Gastroesophageal sphincter (tissue), 4 donors: ENCODE results near the gene NSMF. TPM values are rescaled to one million over a fixed set of nuclear protein-coding genes. Genes with fewer than 3 reads are reported as not detected.

Experiments
- ATAC-seq: fragments of 150-250 bp; one replicate; pipeline ENCODE4 v1.9.1; 2016; ENCODE audit warnings: mild to moderate bottlenecking, moderate library complexity
- H3K27ac ChIP-seq, 4 donors: fragments of 200-600 bp; sonication (generic) in 3 of 4; 1 replicate in 3 of 4; 2 replicates in 1 of 4; pipeline ENCODE4 v1.5.1; 2016 to 2019
- H3K27me3 ChIP-seq: fragments of 200-600 bp; sonication (generic); one replicate; pipeline ENCODE4 v1.5.1; 2019
- H3K36me3 ChIP-seq, 2 donors: fragments of 200-600 bp; sonication (generic); one replicate each; pipeline ENCODE4 v1.5.1; 2019; ENCODE audit warnings: control low read depth in 1 of 2
- H3K4me1 ChIP-seq, 3 donors: fragments of 200-600 bp; sonication (generic); 1 replicate in 2 of 3; 2 replicates in 1 of 3; pipeline ENCODE4 v1.5.1; 2016 to 2019; ENCODE audit warnings: control low read depth in 2 of 3
- H3K4me3 ChIP-seq, 2 donors: fragments of 200-600 bp; sonication (generic); one replicate each; pipeline ENCODE4 v1.5.1; 2019; ENCODE audit warnings: mild to moderate bottlenecking in 1 of 2, moderate library complexity in 1 of 2
- H3K9me3 ChIP-seq, 3 donors: fragments of 200-600 bp; sonication (generic); one replicate each; pipeline ENCODE4 v1.5.1; 2017 to 2019; ENCODE audit warnings: control low read depth in 2 of 3
- EP300 ChIP-seq: sonication (generic); formaldehyde crosslinking; IDR thresholded peaks from one replicate; pipeline ENCODE4 v1.6.1; 2017; ENCODE audit warnings: antibody characterized with exemption, mild to moderate bottlenecking
- POLR2A ChIP-seq, 2 donors: fragments of 450-650 bp; IDR thresholded peaks; one replicate each; pipeline ENCODE4 v1.6.1; 2017; ENCODE audit warnings: antibody characterized with exemption in 2 of 2, mild to moderate bottlenecking in 2 of 2, moderate library complexity in 1 of 2
- POLR2AphosphoS5 ChIP-seq: sonication (generic); formaldehyde crosslinking; IDR thresholded peaks from one replicate; pipeline ENCODE4 v1.6.1; 2017; ENCODE audit warnings: antibody characterized with exemption
- WGBS, 2 donors: methylation state at CpG; one replicate each; pipeline ENCODE4 v1.1.5; 2018; ENCODE audit warnings: low coverage in 1 of 2; 5-methylcytosine and 5-hydroxymethylcytosine counted together
- total RNA-seq, 4 donors: library from RNA; depleted of rRNA; stranded (reverse); fragments of >200 nt; gene quantifications; one replicate each; pipeline ENCODE4 v1.1.0, GENCODE V29; 2016
- TF ChIP-seq, protein P1 (sequence below), 4 experiments: fragments of 200-600 bp in 2 of 4; fragments of 450-650 bp in 2 of 4; sonication (generic) in 1 of 4; IDR thresholded peaks; one replicate each; pipeline ENCODE4 v1.5.1; 2017 to 2019; ENCODE audit warnings: antibody characterized with exemption in 4 of 4, mild to moderate bottlenecking in 2 of 4, moderate library complexity in 2 of 4

Gene NSMF
- total RNA-seq, 4 donors from 2014 or later, result 38.1 to 63.5 (median 49.1) TPM

DNA sequence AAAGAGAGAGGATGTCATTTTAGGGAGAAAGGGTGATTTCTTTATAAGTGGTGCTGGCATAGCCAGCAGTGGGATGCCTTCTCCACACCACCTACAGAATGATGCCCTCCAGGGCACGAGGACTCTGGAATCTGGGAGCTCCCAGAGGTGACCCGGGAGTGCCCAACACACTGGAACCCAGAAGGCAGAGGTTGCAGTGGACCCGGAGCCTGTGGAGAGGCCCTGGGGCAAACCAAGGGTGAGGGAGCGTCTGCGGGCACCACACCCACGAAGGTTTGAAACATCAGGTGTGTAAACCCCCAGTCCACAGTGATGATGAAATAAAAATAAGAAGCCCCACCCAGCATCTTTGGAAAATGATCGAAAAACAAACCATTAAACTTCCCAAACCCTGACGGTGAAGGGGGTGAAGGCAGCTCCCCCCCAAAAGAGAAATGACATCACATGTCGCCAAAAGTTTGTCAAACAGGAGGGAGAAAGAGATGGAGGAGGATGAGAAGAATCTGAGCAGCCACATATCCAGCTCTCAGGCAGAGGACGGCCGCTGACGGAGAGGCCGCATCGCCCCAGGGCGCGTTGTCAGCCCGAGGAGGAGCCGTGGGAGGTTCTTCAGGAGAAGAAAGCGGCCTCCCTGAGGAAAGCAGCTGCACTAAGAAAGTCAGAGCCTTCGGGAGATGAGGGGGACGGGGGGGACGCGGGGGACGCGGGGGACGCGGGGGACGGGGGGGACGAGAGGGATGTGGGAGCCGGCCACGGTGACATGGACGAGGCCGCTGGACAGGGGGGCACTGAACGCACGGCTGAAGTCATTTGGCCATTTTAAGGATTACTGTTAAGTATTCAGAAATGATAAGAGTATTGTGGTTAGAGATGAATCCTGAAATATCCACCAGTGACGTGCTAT, 43.1 kb upstream of the NSMF start:
- Histone ChIP-seq H3K4me3 (no peak overlapping the region), H3K27ac (no peak overlapping the region), H3K27me3 (no peaks in the 10 kb centered on the region), H3K9me3 (no peaks in the 10 kb centered on the region), H3K4me1 (no peaks in the 10 kb centered on the region), H3K36me3 (peaks cover 0 to 47% of the 10 kb centered on the region in 2 donors)
- ATAC-seq, result no peak
- TF ChIP-seq EP300 (no peak), POLR2AphosphoS5 (no peak), POLR2A (IDR thresholded peaks at IDR 0.05) (no peak)
- TF ChIP-seq, protein P1, sequence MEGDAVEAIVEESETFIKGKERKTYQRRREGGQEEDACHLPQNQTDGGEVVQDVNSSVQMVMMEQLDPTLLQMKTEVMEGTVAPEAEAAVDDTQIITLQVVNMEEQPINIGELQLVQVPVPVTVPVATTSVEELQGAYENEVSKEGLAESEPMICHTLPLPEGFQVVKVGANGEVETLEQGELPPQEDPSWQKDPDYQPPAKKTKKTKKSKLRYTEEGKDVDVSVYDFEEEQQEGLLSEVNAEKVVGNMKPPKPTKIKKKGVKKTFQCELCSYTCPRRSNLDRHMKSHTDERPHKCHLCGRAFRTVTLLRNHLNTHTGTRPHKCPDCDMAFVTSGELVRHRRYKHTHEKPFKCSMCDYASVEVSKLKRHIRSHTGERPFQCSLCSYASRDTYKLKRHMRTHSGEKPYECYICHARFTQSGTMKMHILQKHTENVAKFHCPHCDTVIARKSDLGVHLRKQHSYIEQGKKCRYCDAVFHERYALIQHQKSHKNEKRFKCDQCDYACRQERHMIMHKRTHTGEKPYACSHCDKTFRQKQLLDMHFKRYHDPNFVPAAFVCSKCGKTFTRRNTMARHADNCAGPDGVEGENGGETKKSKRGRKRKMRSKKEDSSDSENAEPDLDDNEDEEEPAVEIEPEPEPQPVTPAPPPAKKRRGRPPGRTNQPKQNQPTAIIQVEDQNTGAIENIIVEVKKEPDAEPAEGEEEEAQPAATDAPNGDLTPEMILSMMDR (IDR thresholded peaks at IDR 0.05), result no peak
- WGBS, 2 donors, result 70 to 85% methylated on average over 2 to 16 of the region's 36 CpGs

DNA sequence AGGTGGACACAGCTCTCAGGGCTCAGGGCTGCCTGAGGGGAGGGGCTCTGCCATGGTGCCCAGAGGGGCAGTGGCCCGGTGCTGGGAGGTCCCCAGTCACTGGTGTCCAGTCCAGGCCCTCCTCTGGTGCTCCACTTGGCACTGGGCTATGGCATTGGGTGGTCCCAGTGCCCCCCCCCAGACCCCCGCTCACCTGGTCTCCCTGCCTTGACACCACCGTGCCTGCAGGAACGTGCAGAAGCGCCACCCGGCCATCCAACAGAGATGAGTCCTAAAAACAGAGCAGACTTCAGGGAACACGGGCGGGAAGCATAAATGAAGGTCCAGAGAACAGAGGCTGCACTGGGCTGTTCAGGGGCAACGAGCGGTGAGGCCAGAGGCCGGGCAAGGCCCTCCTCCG, 42.3 kb upstream of the NSMF start:
- Histone ChIP-seq H3K9me3 (no peaks in the 10 kb centered on the region), H3K27ac (no peak overlapping the region), H3K36me3 (peaks cover 0 to 54% of the 10 kb centered on the region in 2 donors), H3K27me3 (no peaks in the 10 kb centered on the region), H3K4me1 (no peaks in the 10 kb centered on the region), H3K4me3 (no peak overlapping the region)
- ATAC-seq, result no peak
- no peak for TF ChIP-seq POLR2A (IDR thresholded peaks at IDR 0.05)
- TF ChIP-seq, protein P1 (IDR thresholded peaks at IDR 0.05), result no peak
- no peak for TF ChIP-seq POLR2AphosphoS5
- TF ChIP-seq EP300, result no peak
- WGBS, 2 donors, result 100% methylated on average over 2 of the region's 12 CpGs; no CpG with 5 or more reads in 1 of the 2 donors

DNA sequence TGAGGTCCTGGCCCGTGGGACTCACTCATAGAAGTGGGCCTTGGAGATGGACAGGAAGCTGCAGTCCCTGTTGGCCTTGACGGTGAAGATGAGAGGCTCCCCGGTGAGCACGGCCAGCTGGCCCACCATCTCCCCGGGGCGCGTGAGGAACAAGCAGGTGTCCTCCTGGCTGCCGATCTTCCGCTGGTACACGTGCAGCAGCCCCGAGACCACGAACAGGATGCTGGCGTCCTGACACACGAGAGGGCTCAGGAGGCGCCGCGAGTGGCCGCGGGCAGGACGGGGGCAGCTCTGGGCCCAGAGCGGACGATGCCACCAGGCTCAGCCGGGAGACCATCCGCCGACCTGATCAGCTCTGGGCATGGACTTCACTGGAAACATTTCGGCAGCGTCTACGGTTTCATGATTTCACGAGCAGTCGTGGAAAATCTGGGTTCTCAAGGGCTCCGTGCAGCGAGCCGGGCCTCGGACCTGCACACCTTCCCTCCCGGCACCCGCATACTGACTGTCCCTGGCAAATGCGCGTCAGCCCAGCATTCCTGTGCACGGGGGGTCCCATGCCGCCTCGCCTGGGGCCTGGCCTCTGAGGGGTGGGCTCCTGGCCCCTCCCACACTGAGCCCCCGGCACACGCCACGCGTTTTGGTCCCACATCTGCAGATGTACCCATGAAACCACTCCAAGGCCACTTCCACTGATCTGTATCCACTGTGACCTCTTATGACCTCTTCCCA, 41.7 kb upstream of the NSMF start:
- Histone ChIP-seq H3K4me3 (no peak overlapping the region), H3K9me3 (no peaks in the 10 kb centered on the region), H3K27ac (no peak overlapping the region), H3K4me1 (no peaks in the 10 kb centered on the region), H3K36me3 (peaks cover 0 to 54% of the 10 kb centered on the region in 2 donors), H3K27me3 (no peaks in the 10 kb centered on the region)
- no peak for TF ChIP-seq POLR2A (IDR thresholded peaks at IDR 0.05)
- TF ChIP-seq, protein P1 (IDR thresholded peaks at IDR 0.05), result no peak
- no peak for TF ChIP-seq POLR2AphosphoS5
- TF ChIP-seq EP300, result no peak
- 94% methylated on average over 13 of the region's 45 CpGs; no CpG with 5 or more reads in 1 of the 2 donors for WGBS, 2 donors
- no peak for ATAC-seq

DNA sequence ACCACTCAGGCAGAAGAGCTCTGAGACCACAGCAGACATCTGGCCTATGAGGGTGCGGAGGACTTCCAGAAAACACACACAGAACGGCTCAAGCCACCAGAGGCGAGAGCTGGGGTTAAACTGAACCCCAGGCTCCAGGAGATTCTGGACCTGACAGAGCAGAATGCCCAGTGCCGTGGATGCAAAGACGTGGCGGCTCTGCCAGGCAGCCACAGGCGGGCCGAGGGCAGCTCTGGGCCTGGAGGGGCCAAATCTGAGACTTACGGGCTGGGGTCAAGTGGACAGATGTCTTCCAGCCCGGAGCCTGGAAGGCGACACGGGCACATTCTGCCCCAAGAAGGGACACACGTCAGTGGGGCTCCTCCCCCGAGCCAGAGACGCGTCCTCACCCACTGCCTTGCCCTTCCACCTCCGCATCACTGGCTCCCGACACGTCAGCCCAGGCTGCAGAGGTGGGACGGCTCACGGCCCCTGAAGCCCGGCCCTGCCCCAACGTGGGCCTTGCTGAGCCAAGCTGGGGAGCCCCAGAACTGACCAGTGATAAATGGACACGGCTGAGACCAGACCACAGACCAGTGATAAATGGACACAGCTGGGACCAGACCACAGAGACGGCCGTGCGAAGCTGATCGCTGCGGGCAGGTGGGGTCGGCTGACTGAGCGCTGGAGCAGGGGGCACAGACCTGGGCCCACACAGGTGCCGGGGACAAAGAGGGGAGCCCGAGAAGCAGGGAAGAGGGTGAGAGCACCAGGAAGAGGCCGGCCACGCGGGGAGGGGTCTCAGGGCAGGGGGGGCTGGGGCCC, 40.9 kb upstream of the NSMF start:
- no peak for TF ChIP-seq EP300
- no peak for TF ChIP-seq POLR2A (IDR thresholded peaks at IDR 0.05)
- TF ChIP-seq POLR2AphosphoS5, result no peak
- TF ChIP-seq, protein P1 (IDR thresholded peaks at IDR 0.05), result no peak
- 100% methylated on average over 4 of the region's 36 CpGs; no CpG with 5 or more reads in 1 of the 2 donors for WGBS, 2 donors
- H3K4me3 ChIP-seq, result no peak overlapping the region
- peaks cover 0 to 48% of the 10 kb centered on the region in 2 donors for H3K36me3 ChIP-seq
- no peaks in the 10 kb centered on the region for H3K27me3 ChIP-seq
- H3K9me3 ChIP-seq, result no peaks in the 10 kb centered on the region
- no peaks in the 10 kb centered on the region for H3K4me1 ChIP-seq
- ATAC-seq, result no peak
- H3K27ac ChIP-seq, result no peak overlapping the region
